ENCODE measurements around the gene PATE1.

- no peak for TF ChIP-seq POLR2AphosphoS5 (IDR thresholded peaks at IDR 0.05; ENCODE audit: insufficient read depth, low read depth, low read length)
- TF ChIP-seq CTCF (IDR thresholded peaks at IDR 0.05; ENCODE audit: extremely low read depth in 1 of 2, insufficient read depth in 1 of 2, low read depth in 1 of 2, low read length in 2 of 2): no peak
- no peak for TF ChIP-seq MAX (IDR thresholded peaks at IDR 0.05; ENCODE audit: insufficient read depth, insufficient read length)
- TF ChIP-seq POLR2A (IDR thresholded peaks at IDR 0.05; ENCODE audit: low read depth, low read length): no peak
- no peak for TF ChIP-seq FOS (IDR thresholded peaks at IDR 0.05; ENCODE audit: borderline replicate concordance, insufficient read depth, low read length)
- no peak for TF ChIP-seq MYC (IDR thresholded peaks at IDR 0.05; ENCODE audit: low read depth, low read length)
- TF ChIP-seq JUN (IDR thresholded peaks at IDR 0.05; ENCODE audit: borderline replicate concordance, insufficient read depth, insufficient read length, low read depth): no peak
- no peak for TF ChIP-seq EZH2 (IDR thresholded peaks at IDR 0.05; ENCODE audit: borderline replicate concordance, low read depth, low read length, severe bottlenecking)
- TF ChIP-seq GATA2 (IDR thresholded peaks at IDR 0.05; ENCODE audit: insufficient read depth, insufficient read length, low read depth, low read length): no peak
Observed at GRCh38 chr11:125773516-125773915, 27.4 kb downstream of the PATE1 start.
